ENCODE measurements around the gene ATG2A. TPM values are rescaled to one million over a fixed set of nuclear protein-coding genes. Genes with fewer than 3 reads are reported as not detected.

Gene ATG2A
- total RNA-seq, 1 donor from 2014 or later: 27.9 TPM

DNA sequence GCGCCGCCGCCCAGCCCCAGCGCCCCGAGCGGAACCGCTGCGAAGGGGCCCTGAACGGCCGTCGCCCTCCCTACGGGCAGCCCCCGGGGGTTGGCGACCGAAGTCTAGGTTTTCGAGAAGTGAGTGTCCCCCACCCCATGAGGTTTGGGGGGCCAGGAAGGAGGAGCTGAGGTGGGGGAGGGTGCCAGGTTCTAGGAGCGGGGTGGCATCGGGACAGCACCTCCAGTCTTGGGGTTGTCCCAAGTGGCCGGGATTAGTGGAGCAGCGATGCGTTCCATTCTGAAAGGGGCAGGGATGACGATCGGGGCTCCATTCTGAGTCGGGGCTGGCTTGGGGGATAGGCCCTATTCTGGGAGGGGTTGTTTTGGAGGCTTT lies 7.9 kb upstream of the ATG2A start:
- no peak for DNase-seq (ENCODE audit: low spot score)

DNA sequence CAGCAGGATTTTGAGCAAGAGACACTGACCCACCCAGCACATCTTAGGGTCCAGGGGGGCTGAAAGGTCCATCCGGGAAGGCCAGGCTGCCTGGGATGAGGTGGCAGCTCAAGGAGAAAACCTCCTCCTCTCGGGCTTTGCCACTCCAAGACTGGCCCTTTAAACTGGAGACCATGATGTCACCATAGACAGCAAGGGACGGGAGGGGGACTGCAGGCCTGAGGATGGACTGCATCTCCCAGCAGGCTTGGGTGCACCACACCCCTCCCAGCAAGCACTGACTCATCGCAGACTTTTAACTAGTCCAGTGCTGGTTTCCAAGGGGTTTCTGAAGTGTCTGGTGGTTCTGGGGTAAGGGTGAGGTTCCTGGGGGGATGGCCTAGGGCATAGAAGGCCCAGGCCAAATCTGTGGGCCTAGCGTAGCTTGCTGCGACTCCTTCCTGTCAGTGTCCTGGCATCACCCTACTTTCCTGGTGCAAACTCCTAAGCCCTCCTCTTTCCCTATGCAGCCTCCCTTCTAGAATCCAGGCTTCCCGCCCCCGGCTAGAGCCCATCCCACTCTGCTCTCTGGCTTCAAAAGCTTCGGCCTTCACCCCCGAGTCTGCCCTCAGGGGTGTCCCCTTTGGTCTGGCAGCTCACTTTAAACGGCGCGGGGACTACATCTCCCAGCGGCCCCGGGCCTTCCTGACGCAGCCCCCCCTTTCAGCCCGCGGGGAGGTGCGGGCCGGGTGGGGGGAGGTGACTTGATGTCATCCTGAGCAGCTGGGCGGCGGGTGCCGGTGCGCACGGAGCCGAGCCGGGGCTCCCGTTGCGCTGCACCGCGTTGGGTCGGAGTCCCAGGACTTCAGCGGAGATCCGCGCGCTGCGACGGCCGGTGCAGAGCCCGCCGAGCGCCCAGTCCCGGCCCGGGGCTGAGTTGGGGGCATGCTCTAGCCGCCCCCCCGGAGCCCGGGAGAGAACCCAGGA lies 7.2 kb upstream of the ATG2A start, which contains the start of gene PPP2R5B:
Gene PPP2R5B (plus strand): TSS at position 746 of the 966 bp plus-strand sequence. CDS start 1,046 bp downstream, outside the sequence.
- DNase-seq (ENCODE audit: low spot score): peak; percentile 92

DNA sequence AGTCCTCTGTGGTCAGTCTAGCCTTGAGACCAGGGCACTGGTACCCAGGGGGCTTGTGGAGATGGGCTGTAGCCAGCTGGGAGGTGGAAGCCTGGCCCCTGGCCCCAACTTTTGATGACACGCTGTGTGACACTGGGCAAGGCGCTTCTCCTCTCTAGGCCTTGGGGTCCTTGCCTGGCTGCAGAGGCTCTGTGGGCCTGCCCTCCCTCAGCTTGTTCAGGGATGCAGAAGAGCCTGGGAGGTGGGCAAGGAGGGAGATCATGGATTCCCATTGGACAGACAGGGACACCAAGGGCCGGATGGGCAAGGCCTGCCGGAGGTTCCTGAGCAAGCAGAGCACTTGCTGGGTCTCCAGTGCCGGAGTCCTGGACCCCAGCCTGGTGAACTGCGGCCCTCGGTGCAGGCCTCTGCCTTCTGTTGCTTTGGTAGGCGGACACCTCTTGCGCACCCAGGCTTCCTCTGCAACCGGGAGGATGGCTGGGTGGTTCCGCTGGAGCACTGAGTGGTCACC lies 6.2 kb upstream of the ATG2A start:
- DNase-seq (ENCODE audit: low spot score): no peak

DNA sequence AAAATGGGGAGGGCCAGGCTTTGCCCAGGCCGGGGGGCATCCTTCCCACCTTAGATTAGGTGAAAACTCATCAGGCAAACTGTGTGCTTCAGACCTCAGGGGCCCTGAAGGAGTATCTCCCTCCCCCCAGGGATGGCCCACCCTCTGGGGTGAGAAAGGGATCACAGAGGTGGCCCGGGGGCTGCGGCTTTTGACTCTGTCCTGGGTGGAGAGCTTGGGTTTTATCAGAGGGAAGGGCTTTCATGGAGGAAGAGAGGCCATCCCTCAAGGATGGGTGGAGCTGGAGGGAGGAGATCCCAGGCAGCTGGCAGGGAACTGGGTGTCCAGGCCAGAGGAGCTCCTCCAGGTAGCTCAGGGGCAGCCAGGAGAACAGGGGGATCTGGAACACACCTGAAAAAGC lies 4.4 kb upstream of the ATG2A start:
- no peak for DNase-seq (ENCODE audit: low spot score)

DNA sequence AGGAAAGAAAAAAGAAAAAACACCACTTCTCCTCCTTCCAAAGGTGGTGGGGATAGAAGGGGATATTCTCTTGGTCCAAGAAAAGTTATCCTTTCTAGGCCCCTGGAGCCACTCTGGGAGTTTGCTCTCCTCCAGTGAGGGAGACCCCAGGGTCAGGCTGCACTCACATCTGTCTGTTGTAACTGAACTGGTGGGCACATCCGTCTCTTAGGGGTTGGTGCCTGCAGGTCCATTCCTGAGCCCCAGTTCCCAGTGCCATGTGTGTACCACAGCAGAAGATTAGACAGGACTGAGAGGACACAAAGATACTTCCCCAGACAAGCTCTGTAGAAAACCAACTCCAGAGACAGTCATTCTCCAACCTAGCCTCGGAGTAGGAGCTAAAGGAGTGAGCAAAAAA lies 3.1 kb upstream of the ATG2A start:
- DNase-seq (ENCODE audit: low spot score): no peak

DNA sequence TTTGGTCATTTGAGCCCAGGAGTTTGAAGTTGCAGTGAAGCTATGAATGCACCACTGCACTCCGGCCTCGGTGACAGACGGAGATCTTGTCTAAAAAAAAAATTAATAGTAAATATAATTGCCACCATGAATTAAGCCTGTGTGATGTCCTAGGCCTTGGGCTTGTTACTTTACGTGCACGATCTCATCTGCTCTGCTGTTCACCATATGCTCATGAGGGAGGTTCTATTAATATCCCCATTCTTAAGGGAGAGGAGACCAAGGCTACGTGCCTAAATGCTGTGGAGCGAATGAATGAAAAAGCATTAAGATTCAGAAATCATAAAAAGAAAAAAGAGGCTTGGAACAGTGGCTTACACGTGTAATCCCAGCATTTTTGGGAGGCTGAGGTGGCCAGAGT lies 2.6 kb upstream of the ATG2A start:
- no peak for DNase-seq (ENCODE audit: low spot score)

DNA sequence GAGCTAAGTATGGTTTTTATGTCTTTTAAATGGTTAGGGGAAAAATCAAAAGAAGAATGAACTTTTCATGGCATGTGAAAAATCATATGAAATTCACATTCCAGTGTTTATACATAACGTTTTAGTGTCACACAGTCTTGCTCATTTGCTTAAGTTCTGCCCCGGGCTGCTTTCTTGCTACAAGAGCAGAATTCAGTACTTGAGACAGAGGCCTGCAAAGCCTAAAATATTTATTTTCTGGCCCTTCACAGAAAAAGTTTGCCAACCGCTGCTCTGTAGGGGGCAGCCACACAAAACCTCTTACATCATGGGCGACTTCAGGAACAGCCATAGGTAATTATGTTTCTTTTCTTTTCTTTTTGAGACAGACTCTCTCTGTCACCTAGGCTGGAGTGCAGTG lies 1.0 kb upstream of the ATG2A start:
- no peak for DNase-seq (ENCODE audit: low spot score)

DNA sequence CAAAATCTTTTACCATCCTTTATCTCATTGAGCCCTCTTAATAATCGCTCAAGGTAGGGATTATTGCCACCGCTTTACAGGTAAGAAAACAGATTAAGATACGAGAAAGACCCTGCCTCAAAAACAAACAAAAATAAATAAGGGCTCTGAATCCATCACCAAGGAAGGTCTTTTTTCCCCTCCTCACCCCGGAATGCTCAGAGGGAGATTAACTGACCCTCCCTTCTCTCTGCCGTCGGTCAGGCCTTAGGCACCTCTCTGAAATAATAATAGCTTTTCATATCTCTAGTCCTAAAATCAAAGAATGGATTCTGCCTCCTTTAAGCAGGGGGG lies 620 bp upstream of the ATG2A start:
- no peak for DNase-seq (ENCODE audit: low spot score)

DNA sequence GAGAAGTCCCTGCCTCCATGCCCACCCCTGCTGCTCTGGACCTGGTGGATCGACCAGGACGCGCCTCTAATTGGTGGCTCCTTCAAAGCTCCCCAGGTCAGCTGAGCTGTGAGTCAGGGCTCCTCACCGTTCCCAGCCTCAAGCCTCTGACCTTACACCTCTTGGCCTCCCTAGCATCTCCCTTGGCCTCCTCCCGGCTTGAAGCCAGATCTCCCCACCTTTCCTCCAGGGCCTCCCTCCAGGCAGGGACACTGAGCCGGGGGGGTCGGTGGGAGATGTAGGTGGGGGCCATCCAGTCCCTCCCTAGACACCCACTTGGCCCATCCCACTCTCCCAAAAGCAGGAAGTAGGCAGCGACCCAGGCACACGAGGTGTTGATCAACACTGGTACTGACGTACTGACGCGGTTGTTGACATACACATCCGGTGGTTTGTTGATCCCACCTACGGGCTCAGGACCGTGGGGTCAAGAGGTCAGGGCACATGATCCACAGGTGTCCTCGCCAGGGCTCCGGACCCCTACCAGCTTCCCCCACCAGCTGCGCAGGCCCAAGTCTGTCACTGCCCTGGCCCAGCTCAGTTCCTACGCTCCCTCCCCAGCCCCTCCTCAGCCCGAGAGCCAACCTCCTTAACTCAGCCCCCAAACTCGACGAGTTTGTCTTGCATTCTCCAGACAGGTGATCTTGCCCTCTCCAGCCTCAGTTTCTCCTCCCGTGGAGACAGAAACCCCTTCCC lies 802 bp downstream of the ATG2A start:
- peak; percentile 70 for DNase-seq (ENCODE audit: low spot score)

DNA sequence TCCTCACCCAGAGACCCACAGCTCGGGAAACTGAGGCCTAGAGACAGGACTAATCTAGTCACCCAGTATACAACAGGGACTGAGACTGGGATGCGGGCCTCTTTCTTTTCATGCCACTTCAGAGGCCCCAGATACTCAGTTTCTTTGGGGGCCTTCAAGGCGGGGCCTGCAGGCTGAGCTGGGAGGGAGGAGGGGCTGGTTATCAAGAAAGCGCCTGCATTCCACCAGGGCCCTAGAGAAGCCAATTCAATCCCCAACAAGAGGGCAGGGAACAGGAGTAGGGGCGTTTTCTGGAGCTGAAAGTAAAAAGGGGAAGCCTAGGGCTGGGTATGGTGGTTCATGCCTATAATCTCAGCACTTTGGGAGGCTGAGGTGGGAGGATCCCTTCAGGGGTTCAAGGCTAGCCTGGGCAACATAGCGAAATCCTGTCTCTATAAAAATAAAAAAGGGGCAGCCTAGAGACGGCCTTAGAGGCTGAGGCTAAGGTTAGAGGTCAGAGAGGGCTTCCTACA lies 1.6 kb downstream of the ATG2A start:
- no peak for DNase-seq (ENCODE audit: low spot score)

DNA sequence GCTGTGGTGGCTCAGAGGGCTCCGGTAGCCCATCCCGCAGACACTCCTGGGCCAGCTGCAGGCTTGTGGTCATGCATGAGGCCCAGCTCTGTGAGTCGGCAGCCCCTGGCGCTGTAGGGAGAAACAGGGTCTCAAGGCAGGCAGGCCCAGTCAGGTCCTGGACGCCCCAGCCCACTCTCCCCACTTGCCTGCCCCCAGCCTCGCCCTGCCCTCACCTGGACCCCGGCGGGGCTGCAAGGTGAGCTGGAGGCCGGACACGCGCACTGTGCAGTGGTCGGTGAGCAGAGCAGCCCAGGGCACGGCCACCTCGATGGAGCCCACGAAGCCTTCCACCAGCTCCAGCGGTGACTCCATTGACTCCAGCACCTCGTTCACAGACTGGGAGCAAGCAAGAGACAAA lies 2.9 kb downstream of the ATG2A start:
- DNase-seq (ENCODE audit: low spot score): no peak

DNA sequence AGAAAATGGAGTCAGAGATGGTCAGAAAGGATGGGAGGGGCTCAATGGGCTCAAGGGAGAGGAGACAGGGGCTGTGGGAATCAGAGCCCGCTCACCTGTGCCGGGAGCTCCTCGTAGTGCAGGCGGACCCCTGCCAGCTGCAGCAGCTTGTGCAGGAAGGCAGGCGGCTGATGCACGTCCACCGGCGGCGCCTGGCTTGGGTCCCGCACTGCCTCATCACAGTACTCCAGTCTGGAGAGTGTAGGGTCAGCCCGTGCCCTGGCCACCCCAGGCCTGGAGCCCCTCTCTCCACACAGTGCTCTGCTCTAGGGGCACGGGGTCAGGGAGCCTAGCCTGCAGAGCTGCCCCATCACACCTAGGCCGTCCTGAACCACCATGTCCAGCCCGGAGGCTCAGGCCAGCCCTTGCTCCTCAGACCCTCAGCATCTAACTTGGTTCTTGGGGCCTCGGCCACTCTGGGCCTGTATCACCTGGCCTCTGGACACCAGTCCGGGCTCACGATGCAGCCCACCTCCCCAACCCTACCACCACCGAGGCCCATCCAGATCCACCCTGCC lies 3.8 kb downstream of the ATG2A start:
- DNase-seq (ENCODE audit: low spot score): no peak

DNA sequence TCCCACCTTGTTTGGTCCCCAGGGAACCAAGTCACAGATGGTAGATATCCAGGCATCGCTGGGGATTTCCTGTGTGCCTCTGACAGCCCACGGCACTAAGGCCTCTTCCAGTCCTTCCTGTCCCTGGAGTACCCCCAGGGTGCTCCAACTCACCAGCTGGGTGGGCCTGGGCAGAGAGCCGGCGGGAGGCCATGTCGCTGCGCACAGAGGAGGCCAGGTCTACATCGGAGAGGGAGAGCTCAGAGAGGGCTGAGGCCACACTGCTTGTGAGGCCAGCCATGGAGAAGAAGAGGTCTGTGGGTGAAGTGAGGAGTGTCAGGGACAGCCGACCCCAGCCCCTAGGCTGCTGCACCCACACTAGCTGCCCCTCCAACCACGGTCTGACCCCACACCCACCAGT lies 5.3 kb downstream of the ATG2A start:
- no peak for DNase-seq (ENCODE audit: low spot score)

DNA sequence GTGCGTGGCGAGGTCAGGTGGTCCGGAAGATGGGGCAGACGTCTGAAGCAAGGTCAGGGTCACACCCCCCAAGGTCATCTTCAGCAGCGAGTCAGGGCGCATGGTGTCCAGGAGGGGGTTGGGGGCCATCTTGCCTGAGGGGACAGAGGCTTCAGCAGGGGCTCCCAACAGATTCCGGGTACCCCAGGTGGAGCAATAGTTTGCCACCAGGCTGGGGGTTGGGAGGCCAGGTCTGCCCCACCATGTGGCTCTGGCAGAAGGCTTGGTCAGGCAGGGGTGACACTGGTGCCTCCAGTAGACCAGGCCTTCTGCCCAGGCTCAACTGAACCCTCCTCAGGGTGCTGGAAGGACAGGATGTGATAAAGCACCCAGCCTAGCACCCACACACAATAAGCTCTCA lies 5.9 kb downstream of the ATG2A start:
- DNase-seq (ENCODE audit: low spot score): no peak

DNA sequence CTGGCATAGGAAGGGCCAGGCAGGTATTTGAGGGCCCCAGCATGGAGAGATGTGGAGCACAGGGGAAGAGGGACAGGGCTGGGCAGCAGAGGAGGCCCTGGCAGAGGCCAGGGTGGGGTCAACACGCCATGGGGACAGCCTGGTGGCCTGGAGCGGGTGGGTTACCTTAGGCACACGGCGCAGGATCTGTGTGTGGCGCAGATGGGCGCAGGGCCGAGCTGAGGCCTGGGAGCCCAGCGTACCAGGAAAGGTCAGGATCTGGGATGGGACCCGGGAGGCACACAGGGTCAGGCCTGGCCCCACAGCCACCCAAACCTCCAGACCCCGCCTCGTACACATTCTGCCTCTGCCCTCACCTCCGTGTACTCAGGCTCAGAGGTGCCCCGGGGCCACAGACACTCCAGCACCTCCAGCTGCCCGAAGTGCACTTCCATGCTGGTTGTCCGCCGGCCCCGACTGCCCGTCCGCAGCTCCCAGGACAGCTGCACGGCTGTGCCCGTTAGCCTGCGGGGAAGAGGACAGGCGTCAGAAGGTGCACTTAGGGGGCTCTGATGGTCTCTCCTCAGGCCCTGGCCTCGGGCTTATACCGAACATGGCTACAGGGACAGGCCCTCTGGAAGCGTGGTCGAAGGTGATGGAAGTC lies 6.4 kb downstream of the ATG2A start:
- DNase-seq (ENCODE audit: low spot score): no peak

DNA sequence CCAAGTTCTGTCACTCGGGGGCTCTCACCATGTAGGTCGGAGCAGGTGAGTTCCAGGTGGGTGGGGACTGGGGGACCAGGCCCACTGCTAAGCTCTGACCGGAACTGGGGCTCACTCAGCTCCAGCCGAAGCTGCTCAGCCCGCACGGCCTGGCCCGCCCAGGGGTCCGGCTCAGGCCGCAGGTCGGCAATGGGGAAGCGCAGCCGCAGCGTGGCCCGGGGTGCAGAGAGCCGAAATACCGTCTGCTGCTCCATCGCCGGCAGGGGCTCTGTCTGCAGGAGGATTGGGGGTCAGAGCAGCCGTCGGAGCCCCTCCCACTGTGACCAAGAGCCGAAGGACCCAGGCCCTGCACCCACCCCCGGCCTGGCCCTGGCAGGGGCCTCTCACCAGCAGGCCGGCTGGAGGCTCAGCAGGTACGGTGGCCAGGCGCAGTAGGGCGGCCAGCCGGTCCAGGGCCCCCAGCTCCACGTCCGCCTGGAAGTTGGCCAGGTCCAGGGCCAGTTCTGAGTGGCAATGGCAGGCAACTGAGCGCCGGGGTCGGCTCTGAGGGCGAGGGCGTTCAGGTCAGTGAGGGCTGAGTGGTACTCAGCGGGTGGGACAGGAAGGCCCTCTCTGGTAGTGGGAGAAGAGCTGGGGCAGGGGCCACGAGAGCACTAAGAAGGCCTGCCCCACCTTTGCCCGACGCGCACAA lies 7.2 kb downstream of the ATG2A start:
- no peak for DNase-seq (ENCODE audit: low spot score)

DNA sequence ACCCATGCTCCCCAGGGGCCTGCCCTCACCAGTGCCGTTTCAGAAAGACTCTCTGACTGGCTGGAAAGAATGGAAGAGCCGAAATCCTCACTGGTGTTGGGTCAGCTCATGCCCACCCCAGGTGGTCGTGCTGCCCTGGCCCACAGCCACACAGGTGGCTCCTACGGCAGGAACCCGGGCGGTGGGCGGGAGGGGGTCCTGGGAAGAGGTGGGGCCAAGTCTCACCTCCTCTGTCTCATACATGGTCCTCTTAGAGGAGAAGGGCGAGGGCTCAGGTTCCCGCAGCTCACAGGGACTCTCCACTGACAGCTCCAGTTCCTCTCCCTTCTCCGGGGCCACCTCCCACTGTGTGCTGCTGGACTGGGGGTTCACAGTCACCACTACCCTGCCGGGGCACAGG lies 8.2 kb downstream of the ATG2A start:
- no peak for DNase-seq (ENCODE audit: low spot score)

DNA sequence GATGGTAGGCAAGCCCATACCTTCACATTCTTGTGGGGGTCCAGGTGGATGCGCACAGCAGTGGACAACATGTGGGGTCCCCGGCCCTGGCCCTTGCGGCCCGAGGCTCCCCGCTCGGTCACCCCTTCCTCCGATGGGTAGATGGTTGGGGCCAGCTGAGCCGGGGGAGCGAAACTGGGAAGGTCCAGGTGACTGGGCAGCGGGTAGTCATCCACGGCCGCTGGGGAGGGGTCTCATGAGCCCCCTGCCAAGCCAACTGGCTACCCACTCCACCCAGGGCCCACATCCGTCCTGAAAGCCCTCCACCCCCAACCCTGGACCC lies 10.7 kb downstream of the ATG2A start:
- no peak for DNase-seq (ENCODE audit: low spot score)

DNA sequence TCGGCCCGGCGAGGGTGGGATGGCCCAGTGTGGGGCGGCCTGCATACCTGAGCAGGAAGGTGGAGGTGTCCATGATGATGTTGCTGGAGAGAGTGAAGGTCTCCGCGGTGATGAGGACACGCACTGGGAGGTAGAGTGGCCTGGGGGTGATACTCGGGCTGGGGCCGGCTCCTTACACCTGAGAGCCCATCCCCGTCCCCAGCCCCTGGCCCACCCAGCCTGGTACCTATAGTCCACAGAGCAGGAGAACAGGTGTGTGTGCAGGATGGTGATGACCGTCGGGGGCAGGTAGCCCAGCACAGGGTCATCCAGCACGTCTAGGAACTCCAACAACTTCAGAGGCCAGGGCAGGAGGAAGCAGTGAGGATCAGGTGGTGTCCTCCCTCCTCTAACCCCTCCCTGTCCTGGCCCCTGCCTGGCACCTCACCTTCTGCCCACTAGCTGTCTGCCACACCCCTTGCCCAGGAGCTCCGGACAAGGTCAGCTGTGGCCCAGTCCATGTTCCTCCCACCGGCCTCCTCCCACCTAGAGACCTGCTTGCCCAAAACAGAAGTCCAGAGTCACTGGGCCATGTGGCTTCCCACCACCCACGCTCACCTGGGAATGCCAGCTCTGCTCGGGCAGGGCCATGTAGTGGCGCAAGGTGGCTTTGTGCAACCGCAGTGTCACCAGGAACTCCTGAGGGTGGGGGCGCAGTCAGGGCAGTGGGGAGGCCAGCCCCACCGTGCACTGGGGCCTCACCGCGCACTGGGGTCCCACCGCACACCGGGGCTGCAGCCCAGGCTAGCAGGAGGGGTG lies 11.3 kb downstream of the ATG2A start:
- no peak for DNase-seq (ENCODE audit: low spot score)

DNA sequence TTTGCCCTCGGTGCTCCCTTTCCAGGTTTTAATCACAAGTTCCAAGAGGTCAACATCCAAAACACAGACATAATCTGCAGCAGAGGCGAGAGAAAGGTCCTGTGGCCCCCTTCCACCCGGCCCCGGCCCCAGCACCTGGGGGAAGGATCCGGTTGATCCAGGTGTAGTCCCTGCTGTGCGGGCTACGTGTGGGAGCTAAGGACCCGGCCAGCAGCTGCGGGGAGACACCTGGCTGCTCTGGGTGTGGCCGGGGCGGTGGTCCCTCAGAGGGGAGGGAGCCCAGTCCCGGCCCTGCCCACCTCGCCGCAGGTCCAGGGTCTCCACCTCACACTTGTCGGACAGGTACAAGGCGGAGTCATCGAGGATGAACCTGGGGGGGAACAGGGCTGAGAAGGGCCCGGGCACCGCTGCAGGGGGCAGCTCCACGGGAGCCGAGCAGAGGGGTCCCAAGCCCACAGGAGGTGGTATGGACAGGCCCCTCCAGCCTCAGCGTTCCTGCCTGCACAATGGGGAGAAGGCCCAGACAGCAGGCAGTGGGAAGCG lies 13.6 kb downstream of the ATG2A start:
- DNase-seq (ENCODE audit: low spot score): no peak
